Stimulated activated CD4-positive, alpha-beta T cell treated with anti-CD3 and anti-CD28 coated beads, Interleukin-15, amount 100 ng/mL, for 1 hour (primary cell): ENCODE measurements around the gene BRSK2.

Experiments used
- DNase-seq, 2 donors: peaks; one replicate each; pipeline ENCODE4 v3.0.0-alpha.2; 2020; ENCODE audit warnings: low read depth in 1 of 2, low spot score in 1 of 2

BRSK2 gene

DNA sequence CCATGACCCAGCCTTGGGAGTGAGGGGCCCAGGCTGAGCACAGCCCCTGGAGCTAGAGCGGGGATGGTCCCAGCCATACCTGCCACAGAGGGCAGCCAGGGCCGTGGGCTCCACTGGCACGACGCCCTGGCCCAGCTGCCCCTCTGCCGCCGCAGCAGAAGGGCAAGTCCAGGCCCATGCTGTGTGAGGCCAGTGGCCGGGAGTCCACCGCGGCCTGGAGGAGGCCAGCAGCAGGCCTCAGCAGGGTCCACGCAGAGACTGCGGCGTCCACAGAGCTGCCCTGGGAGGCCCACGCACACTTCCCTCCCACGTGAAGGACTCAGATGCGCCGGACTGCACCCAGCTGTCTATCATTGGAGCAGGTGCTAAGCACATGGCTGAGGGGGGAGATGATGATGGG, 73.3 kb downstream of the BRSK2 start:
- no peak for DNase-seq

GRCh38 chr11:1466784-1467183, 77.0 kb downstream of the BRSK2 start:
- no peak for DNase-seq

GRCh38 chr11:1467270-1467669, 77.5 kb downstream of the BRSK2 start:
- no peak for DNase-seq

DNA sequence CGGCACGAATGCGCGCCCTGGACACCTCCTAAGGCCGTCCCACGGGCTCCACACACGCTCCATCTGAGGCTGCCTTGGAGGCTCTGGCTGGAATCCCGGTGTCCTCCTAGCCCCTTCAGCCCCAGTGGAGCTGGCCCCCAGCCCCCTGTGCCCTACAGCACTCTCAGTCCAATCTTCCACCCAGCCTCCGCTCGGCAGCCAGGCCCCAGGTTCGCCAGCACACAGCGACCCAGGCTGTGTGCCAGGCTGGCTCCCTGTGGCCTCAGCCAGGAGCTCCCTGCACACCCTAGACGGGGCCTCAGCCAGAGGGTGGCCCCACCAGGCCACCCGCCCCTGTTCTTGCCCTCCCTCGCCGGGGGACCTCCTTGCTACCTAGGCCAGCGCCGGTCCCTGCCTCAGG, 78.3 kb downstream of the BRSK2 start:
- no peak for DNase-seq

- no peak for DNase-seq
These were observed 78.8 kb downstream of the BRSK2 start for GRCh38 chr11:1468473-1469066.

GRCh38 chr11:1469287-1469910, 79.7 kb downstream of the BRSK2 start:
- DNase-seq = no peak

DNA sequence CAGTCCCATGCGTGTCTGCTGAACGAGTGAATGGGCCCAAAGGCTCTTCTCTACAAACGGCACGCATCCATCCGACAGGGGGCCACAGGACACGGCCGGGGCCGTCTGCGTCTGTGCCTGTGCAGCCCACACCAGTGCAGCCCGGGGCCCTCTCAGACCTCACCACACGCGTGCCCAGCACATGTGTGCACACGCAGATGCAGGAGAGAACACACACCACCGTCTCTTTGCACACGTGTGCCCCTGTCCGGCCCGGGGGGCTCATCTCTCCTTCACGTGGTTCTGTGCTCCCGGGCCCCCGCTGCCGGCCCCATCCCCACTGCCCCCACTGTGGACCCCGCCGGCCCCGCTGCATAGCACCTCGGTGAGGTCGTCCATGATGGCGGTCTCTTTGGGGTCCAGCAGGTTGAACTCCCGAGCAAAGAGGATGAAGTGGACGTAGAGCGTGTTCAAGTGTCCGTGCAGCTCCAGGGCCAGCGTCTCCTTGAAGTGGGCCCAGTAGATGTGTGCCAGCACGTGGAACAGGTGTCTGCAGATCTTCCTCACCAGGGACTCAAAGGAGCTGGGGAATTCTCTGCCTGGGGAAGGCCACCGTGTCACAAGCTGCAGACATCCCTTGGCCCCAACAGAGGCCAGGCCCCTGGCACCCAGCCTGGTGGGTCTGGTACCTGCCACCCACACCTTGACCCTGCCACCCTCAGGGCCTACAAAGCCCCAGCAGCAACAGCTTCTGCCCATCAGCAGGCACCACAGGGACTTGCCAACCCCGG, 80.4 kb downstream of the BRSK2 start:
- DNase-seq = no peak

- no peak for DNase-seq
These were observed 81.2 kb downstream of the BRSK2 start for GRCh38 chr11:1470681-1471611.

DNA sequence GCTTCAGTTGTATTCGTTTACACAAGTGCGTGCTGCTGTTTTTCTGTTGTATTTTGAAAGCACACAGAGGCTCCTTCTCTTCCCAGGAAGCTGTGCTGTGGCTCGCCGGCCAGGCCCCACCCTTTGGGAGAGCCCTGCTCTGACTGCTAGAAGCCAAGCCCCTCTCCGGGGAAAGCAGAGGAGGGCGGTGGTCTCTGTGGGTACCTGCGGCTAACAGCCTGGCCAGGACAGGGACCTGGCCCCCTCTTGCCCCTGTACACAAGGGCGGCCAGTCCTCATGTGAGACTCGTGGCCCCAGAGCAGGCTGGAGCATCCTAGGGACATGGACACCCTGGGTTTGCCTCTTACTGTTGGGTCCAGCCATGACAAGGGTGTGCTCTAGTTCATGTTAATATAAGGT, 82.0 kb downstream of the BRSK2 start:
- no peak for DNase-seq

- DNase-seq = no peak
These were observed 82.7 kb downstream of the BRSK2 start for GRCh38 chr11:1472180-1473005.

DNA sequence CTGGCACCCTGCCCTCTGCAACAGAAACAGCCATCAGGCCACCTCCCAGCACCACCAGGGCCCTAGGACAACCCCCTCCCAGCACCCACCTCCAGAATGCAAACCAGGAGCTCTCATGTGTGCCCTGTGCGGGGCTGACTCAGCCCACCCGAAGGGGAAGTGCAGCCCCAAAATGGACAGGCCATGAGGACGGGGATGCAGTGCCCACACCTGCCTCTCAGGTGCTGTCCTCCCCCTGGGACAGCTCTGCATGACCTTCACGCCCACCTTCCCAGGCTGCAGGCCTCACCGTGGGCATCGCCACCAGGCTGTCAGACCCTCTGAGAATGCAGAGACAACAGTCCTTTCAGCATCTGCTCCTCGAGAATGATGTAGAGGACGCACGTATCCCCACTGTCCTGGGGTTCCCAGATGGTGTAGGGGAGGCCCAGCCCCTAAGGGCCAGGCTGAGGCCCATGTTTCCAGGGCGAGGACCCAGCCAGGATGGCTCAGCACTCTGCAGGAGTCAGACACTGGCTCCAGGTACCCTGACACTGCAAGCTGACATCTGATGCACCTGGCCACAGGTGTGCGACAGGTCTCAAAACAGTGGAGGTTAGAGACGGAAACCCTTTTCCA, 83.4 kb downstream of the BRSK2 start:
- DNase-seq = no peak

DNA sequence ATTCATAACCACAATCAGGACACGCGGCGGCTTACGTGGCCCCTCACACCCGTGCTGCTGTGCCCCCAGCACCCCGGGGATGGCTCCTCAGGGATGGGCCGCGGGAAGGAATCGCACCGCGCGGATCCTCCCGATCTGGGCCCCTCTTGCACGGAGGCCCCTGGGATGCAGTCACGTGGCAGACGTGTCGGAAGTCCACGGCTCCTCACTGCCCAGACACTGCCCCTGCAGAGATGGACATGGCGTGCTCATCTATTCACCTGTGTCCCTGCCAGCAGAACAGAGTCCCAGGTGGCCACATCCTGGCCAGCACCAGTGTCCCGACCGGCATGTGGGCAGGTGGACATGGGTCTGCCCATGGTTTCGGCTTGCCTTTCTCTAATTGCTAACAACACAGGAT, 84.1 kb downstream of the BRSK2 start:
- no peak for DNase-seq

GRCh38 chr11:1475841-1476240, 86.1 kb downstream of the BRSK2 start:
- DNase-seq = no peak

DNA sequence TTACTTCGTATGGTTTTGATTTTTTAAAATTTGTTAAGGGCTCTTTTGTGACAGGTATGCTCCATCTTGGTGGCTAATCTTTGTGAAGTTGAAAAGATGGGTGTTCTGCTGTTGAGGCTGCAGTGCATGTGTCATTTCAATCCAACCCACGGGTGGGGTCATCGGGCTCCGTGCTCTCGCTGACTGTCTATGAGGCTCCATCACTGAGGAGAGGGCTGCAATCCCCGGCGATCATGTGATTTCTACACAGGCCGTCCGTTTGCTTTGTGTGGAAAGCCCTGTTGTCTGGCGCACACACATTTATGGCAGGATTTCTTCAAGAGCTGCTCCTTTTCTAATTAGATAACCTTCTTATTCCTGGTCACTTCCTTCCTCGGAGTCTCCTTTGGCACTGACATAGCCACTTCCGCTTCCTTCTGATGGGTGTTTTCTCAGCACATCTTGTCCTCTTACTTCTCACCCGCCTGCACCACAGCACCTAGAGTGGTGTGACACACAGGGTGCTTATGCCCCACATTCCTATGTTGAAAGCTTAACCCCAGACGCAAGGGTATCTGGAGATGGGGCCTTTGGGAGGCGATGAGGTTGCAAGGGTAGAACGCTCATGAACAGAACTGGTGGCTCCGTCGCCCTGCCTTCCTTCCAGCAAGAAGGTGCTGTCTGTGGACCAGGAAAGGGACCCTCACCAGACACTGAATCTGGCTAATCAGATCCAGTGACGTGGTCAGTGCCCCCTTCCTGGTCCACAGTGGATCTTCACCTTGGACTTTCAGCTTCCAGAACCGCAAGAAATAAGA, 87.4 kb downstream of the BRSK2 start:
- DNase-seq = no peak

GRCh38 chr11:1478011-1478410, 88.3 kb downstream of the BRSK2 start:
- DNase-seq = no peak

GRCh38 chr11:1478544-1478943, 88.8 kb downstream of the BRSK2 start:
- no peak for DNase-seq

- no peak for DNase-seq
These were observed 89.4 kb downstream of the BRSK2 start for GRCh38 chr11:1479006-1479677.

DNA sequence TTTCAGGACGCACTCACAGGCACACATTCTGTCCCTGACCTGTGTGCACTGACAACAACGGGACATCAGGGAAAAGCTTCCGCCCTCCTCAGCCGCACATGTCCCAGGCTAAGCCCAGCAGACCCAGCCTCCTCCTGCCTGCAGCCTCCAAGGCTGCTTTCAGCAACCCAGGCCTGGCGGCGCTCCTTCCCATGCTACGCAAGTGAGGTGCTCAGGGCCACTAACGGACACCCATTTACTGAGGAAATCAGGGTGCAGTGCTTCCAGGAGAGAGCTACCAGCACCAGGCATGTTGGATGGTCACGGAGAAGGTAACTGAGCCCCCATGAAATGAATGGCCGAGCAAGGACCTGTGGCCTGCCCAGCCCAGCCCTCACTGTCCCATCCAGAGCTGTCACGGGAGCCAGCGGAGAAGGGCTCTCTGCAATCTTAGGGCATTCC, 90.0 kb downstream of the BRSK2 start:
- DNase-seq = no peak

GRCh38 chr11:1480191-1480554, 90.4 kb downstream of the BRSK2 start:
- no peak for DNase-seq
